ENCODE measurements around the gene THAP9. TPM values are rescaled to one million over a fixed set of nuclear protein-coding genes. Genes with fewer than 3 reads are reported as not detected.

Gene THAP9
- total and polyA plus RNA-seq, 4 donors = 1.6 to 6.5 (median 2.6) TPM

DNA sequence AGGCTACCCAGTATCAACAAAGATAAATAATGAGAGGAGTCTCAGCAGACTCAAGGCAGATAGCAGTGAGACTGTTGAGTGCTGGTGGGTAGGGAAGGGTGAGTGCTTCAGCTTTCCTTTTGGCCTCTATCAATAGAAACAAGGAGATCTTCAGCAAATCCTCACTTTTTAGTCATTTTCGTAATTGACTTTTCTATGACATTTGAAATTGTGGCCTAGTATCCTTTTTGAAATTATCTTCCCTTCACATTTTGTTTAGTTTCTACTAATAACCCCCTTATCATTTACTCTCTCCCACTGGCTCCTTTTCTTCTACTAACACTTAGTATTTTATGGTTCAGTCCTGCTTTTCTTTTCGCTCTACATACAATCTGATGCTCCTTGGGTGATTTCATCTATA is 65.2 kb downstream of the THAP9 start:
- H3K27ac ChIP-seq (ENCODE audit: low read depth in 1 of 2, low read length in 2 of 2) = no peak overlapping the region
- H3K9me3 ChIP-seq (ENCODE audit: control insufficient read depth, low read length) = no peaks in the 10 kb centered on the region
- H3K36me3 ChIP-seq (ENCODE audit: control insufficient read depth in 1 of 2, insufficient read depth in 2 of 2, low read length in 1 of 2) = peaks cover 2 to 5% of the 10 kb centered on the region in 2 donors
- no peak for ATAC-seq (ENCODE audit: low FRiP score)
- DNase-seq = no peak
- no peak overlapping the region for H3K4me3 ChIP-seq (ENCODE audit: low read length in 2 of 2)
- no peaks in the 10 kb centered on the region for H3K4me1 ChIP-seq (ENCODE audit: control insufficient read depth in 1 of 2, insufficient read depth in 2 of 2, low read length in 2 of 2)
- intact Hi-C loops (cut with DNase I) = no loop called here
- no peaks in the 10 kb centered on the region for H3K27me3 ChIP-seq (ENCODE audit: control insufficient read depth in 1 of 2, insufficient read depth in 2 of 2, low read length in 1 of 2)
- 98% methylated on average over 2 of the region's 2 CpGs for WGBS, 2 donors

DNA sequence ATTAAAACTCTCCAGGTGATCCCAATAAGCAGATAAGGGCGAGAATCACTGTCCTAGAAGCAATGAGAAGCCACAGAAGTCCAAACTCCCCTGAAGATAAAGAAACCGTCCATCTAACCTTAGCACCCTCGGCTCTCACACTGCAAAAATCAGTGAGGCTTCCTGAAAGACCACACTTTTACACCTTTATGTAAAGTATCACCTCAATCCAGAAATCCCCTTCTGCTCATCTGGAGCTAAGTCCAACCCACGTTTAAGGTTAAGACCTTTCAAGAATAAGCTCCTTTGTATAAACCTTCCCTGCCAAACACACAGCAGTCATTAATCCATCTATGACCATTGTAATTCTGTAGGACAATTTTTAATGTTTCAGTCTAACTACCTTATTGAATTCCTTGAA is 68.4 kb downstream of the THAP9 start:
- no peaks in the 10 kb centered on the region for H3K4me1 ChIP-seq (ENCODE audit: control insufficient read depth in 1 of 2, insufficient read depth in 2 of 2, low read length in 2 of 2)
- H3K27ac ChIP-seq (ENCODE audit: low read depth in 1 of 2, low read length in 2 of 2) = no peak overlapping the region
- peaks cover 2 to 5% of the 10 kb centered on the region in 2 donors for H3K36me3 ChIP-seq (ENCODE audit: control insufficient read depth in 1 of 2, insufficient read depth in 2 of 2, low read length in 1 of 2)
- ATAC-seq (ENCODE audit: low FRiP score) = no peak
- H3K4me3 ChIP-seq (ENCODE audit: low read length in 2 of 2) = no peak overlapping the region
- DNase-seq = no peak
- intact Hi-C loops (cut with DNase I) = no loop called here
- H3K9me3 ChIP-seq (ENCODE audit: control insufficient read depth, low read length) = no peaks in the 10 kb centered on the region
- H3K27me3 ChIP-seq (ENCODE audit: control insufficient read depth in 1 of 2, insufficient read depth in 2 of 2, low read length in 1 of 2) = no peaks in the 10 kb centered on the region
- WGBS, 2 donors = 92 to 95% methylated on average over 4 of the region's 4 CpGs

DNA sequence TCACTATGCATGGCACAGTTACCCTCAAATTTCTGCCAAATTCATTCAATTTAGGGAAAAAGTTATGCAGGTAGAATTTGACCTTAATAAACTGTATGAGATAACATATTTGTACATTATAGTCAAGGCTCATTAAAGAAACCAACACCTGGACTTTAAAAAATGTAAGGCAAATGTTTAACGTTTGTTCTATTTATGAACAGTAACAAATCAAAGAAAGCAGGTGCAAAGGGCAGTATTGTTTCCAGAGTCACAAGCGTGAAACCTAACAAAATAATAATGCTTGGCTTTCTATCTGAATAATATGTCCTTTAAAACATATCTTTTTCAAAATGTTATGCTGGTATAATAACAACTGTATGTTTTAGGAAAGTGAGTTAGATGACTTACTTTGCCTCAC is 68.9 kb downstream of the THAP9 start:
- H3K36me3 ChIP-seq (ENCODE audit: control insufficient read depth in 1 of 2, insufficient read depth in 2 of 2, low read length in 1 of 2) = peaks cover 2 to 5% of the 10 kb centered on the region in 2 donors
- H3K27ac ChIP-seq (ENCODE audit: low read depth in 1 of 2, low read length in 2 of 2) = no peak overlapping the region
- no peaks in the 10 kb centered on the region for H3K4me1 ChIP-seq (ENCODE audit: control insufficient read depth in 1 of 2, insufficient read depth in 2 of 2, low read length in 2 of 2)
- DNase-seq (no peak), ATAC-seq (ENCODE audit: low FRiP score) (no peak)
- intact Hi-C loops (cut with DNase I) = no loop called here
- no peaks in the 10 kb centered on the region for H3K9me3 ChIP-seq (ENCODE audit: control insufficient read depth, low read length)
- no peaks in the 10 kb centered on the region for H3K27me3 ChIP-seq (ENCODE audit: control insufficient read depth in 1 of 2, insufficient read depth in 2 of 2, low read length in 1 of 2)
- H3K4me3 ChIP-seq (ENCODE audit: low read length in 2 of 2) = no peak overlapping the region
- WGBS, 2 donors = 88 to 92% methylated on average over 2 of the region's 2 CpGs

Other genes starting within 250 kb of the THAP9 start
- gene SCD5, start 101.9 kb upstream of the THAP9 start, total RNA-seq = 10 to 100 TPM in 1 of 2 donors, 1 to 10 TPM in 1; 6.0 to 11.5 TPM
- gene SCD5, start 101.9 kb upstream of the THAP9 start, polyA plus RNA-seq = 1 to 10 TPM; 2.6 to 4.4 TPM
- 100 to 1,000 TPM; 297 to 338 TPM for gene SEC31A, start 9.6 kb upstream of the THAP9 start, total RNA-seq
- 100 to 1,000 TPM; 100 to 165 TPM for gene SEC31A, start 9.6 kb upstream of the THAP9 start, polyA plus RNA-seq
- 1 to 10 TPM; 7.1 to 9.7 TPM for gene LIN54, start 110.1 kb downstream of the THAP9 start, total RNA-seq
- gene LIN54, start 110.1 kb downstream of the THAP9 start, polyA plus RNA-seq = 1 to 10 TPM; 2.8 to 3.0 TPM
- 10 to 100 TPM; 35.3 to 35.7 TPM for gene COPS4, start 134.4 kb downstream of the THAP9 start, total RNA-seq
- 10 to 100 TPM; 31.7 to 35.2 TPM for gene COPS4, start 134.4 kb downstream of the THAP9 start, polyA plus RNA-seq
- gene PLAC8, start 214.0 kb downstream of the THAP9 start, total RNA-seq = 1 to 10 TPM; 3.5 to 4.2 TPM
- 10 to 100 TPM in 1 of 2 donors, 1 to 10 TPM in 1; 3.2 to 48.1 TPM for gene PLAC8, start 214.0 kb downstream of the THAP9 start, polyA plus RNA-seq

Measured in aorta (tissue), 5 donors.